A549 (cell line): Measurements from ENCODE around the gene TMUB2. TPM values are rescaled to one million over a fixed set of nuclear protein-coding genes. Genes with fewer than 3 reads are reported as not detected.

ENCODE experiments used
- ATAC-seq, 2 experiments: fragments of 200-7000 bp in 1 of 2; fragments of >200 bp in 1 of 2; cut with Nextera tagmentation in 1 of 2; cut with Tn5 transposase in 1 of 2; 3 replicates each; pipeline versions ENCODE4 v1.8.0 to v1.9.1; 2018 to 2020; ENCODE audit warnings: mild to moderate bottlenecking in 1 of 2, moderate library complexity in 1 of 2
- CTCF ChIA-PET: fragments of 300-600 bp; sonication (Branson Sonifier 250); formaldehyde crosslinking; extraction: SDS; loops from one replicate; lab custom pipeline; 2021; ENCODE audit warnings: antibody characterized with exemption, inconsistent platforms; lab: Yijun Ruan, JAX
- POLR2A ChIA-PET: fragments of 350-600 bp; formaldehyde crosslinking; extraction: SDS; loops from one replicate; lab custom pipeline; 2021; ENCODE audit warnings: antibody characterized with exemption, inconsistent platforms; lab: Yijun Ruan, JAX
- DNase-seq, 2 experiments: peaks; one replicate each; pipeline versions ENCODE4 v3.0.0 to v3.0.0-alpha.2; 2011 to 2016; ENCODE audit warnings: low read depth in 1 of 2, low spot score in 1 of 2
- FAIRE-seq: peaks from 2 replicates; lab custom pipeline; 2011; peaks lifted over from hg19 to GRCh38; lab: Jason Lieb, UNC
- H3K27ac ChIP-seq, 2 experiments: fragments of >200 bp; sonication (Bioruptor Twin); formaldehyde crosslinking; 3 replicates each; pipeline ENCODE4 v1.5.1; 2016 to 2017
- H3K4me1 ChIP-seq: fragments of >200 bp; sonication (Bioruptor Twin); formaldehyde crosslinking; 3 replicates; pipeline ENCODE4 v1.6.1; 2016
- H3K4me2 ChIP-seq: fragments of >200 bp; sonication (Bioruptor Twin); formaldehyde crosslinking; 3 replicates; pipeline ENCODE4 v1.6.1; 2016
- H3K4me3 ChIP-seq: fragments of >200 bp; sonication (Bioruptor Twin); formaldehyde crosslinking; 3 replicates; pipeline ENCODE4 v1.5.1; 2016
- H3K9me3 ChIP-seq: fragments of >200 bp; sonication (Bioruptor Twin); formaldehyde crosslinking; 3 replicates; pipeline ENCODE4 v1.6.1; 2016
- BHLHE40 ChIP-seq: IDR thresholded peaks from 2 replicates; pipeline ENCODE4 v1.6.1; 2012; ENCODE audit warnings: low read depth, low read length, inconsistent platforms
- CHD4 ChIP-seq: fragments of 200-600 bp; sonication (generic); IDR thresholded peaks from 2 replicates; pipeline ENCODE4 v1.6.1; 2016; ENCODE audit warnings: antibody characterized with exemption, mild to moderate bottlenecking, borderline replicate concordance
- CTCF ChIP-seq: fragments of >200 bp; sonication (Bioruptor Twin); formaldehyde crosslinking; IDR thresholded peaks from 3 replicates; pipeline ENCODE4 v1.5.1; 2016
- FOSB ChIP-seq: fragments of 250-450 bp; sonication (Bioruptor Pico); IDR thresholded peaks from 2 replicates; pipeline ENCODE4 v1.5.0; 2020; ENCODE audit warnings: mild to moderate bottlenecking, moderate library complexity
- HDAC2 ChIP-seq: fragments of 200-600 bp; sonication (generic); IDR thresholded peaks from 2 replicates; pipeline ENCODE4 v1.6.1; 2016
- HES2 ChIP-seq: fragments of >200 bp; sonication (Bioruptor Twin); formaldehyde crosslinking; IDR thresholded peaks from 2 replicates; pipeline ENCODE4 v1.6.1; 2016
- HEYL ChIP-seq: fragments of 250-450 bp; sonication (Bioruptor Pico); IDR thresholded peaks from 2 replicates; pipeline ENCODE4 v1.8.0; 2021; ENCODE audit warnings: mild to moderate bottlenecking, moderate library complexity
- HOXB5 ChIP-seq: fragments of 250-450 bp; sonication (Bioruptor Pico); IDR thresholded peaks from 2 replicates; pipeline ENCODE4 v1.5.0; 2020; ENCODE audit warnings: mild to moderate bottlenecking, moderate library complexity
- JUNB ChIP-seq: fragments of >200 bp; sonication (Bioruptor Twin); formaldehyde crosslinking; IDR thresholded peaks from 2 replicates; pipeline ENCODE4 v1.6.1; 2016
- KDM1A ChIP-seq: fragments of 200-600 bp; sonication (generic); IDR thresholded peaks from 2 replicates; pipeline ENCODE4 v1.6.1; 2016; ENCODE audit warnings: low read depth, mild to moderate bottlenecking
- KDM5A ChIP-seq: fragments of 200-600 bp; sonication (generic); IDR thresholded peaks from 2 replicates; pipeline ENCODE4 v1.6.1; 2016; ENCODE audit warnings: antibody characterized with exemption, mild to moderate bottlenecking
- MAFK ChIP-seq: fragments of 450-650 bp; IDR thresholded peaks from 2 replicates; pipeline ENCODE4 v1.6.1; 2014; ENCODE audit not compliant: partially characterized antibody
- MAZ ChIP-seq: fragments of 150-350 bp; IDR thresholded peaks from 2 replicates; pipeline ENCODE4 v1.6.1; 2014; ENCODE audit warnings: antibody characterized with exemption, low read depth, low read length, borderline replicate concordance
- PBX3 ChIP-seq: IDR thresholded peaks from 2 replicates; pipeline ENCODE4 v1.6.1; 2012
- POLR2AphosphoS2 ChIP-seq: conservative IDR thresholded peaks from 2 replicates; pipeline ENCODE4 v1.6.1; 2012; ENCODE audit warnings: low read length, improper control_type of control experiment, inconsistent platforms
- REST ChIP-seq: fragments of 200-600 bp; sonication (generic); IDR thresholded peaks from 2 replicates; pipeline ENCODE4 v1.6.1; 2016; ENCODE audit warnings: antibody characterized with exemption, mild to moderate bottlenecking, moderate library complexity
- RNF2 ChIP-seq: fragments of 200-600 bp; sonication (generic); IDR thresholded peaks from 2 replicates; pipeline ENCODE4 v1.6.1; 2016; ENCODE audit warnings: low read depth, mild to moderate bottlenecking, antibody characterized with exemption, moderate library complexity, borderline replicate concordance
- TFCP2L1 ChIP-seq: fragments of 250-450 bp; sonication (Bioruptor Pico); IDR thresholded peaks from 2 replicates; pipeline ENCODE4 v1.5.0; 2021; ENCODE audit warnings: mild to moderate bottlenecking
- WGBS: methylation state at CpG from one replicate; pipeline ENCODE4 v1.1.6; 2017; ENCODE audit errors: missing lambda C conversion rate; 5-methylcytosine and 5-hydroxymethylcytosine counted together
- polyA plus RNA-seq, 4 experiments: library from polyadenylated mRNA; depleted of rRNA in 3 of 4; stranded (reverse); fragments of >200 nt; fragmentation: RNase III in 1 of 4; extraction: RNeasy Plus Mini Kit Qiagen cat#74134 plus additional on column Dnase treatment in 1 of 4; gene quantifications; 2 replicates in 3 of 4; 3 replicates in 1 of 4; pipeline ENCODE4 v1.2.3, GENCODE V29; 2011 to 2017

The TMUB2 gene
- polyA plus RNA-seq, 2 of the 4 experiments (the other 2 are of a cell fraction): 36.2 to 42.0 TPM

GRCh38 chr17:44149750-44150329 is 36.9 kb upstream of the TMUB2 start:
- POLR2A ChIA-PET: interaction anchor here (1.4 kb wide), 1 partner anchor 37 kb away, joined by 3 read pairs; the partner anchor contains the start of gene TMUB2
- Histone ChIP-seq H3K27ac (no peak overlapping the region), H3K4me1 (0 out of 3 replicates have a peak, but pooled peaks cover 3% of the 10 kb centered on the region), H3K9me3 (no peaks in the 10 kb centered on the region), H3K4me2 (no peak overlapping the region), H3K4me3 (no peak overlapping the region)
- WGBS: 96% methylated on average over 4 of the region's 4 CpGs
- CTCF ChIA-PET: interaction anchor here (0.9 to 13.3 kb wide), 8 partner anchors 9 to 111 kb away, joined by 3 to 159 read pairs (median 13); partner anchors contain the start of genes ASB16, HDAC5 and HROB
- TF ChIP-seq POLR2AphosphoS2 (no peak), MAZ (no peak), FOSB (CRISPR knock-in tag) (no peak), RNF2 (no peak), MAFK (no peak), KDM5A (no peak), HES2 (no peak), HOXB5 (CRISPR knock-in tag) (no peak), BHLHE40 (no peak), KDM1A (no peak)
- ATAC-seq (no peak), DNase-seq (no peak), FAIRE-seq (no peak)

- Histone ChIP-seq H3K4me3 (no peak overlapping the region), H3K27ac (peak overlapping the region; percentile 45 to 65; a peak in 4 of 6 replicates), H3K9me3 (no peaks in the 10 kb centered on the region), H3K4me1 (no peaks in the 10 kb centered on the region), H3K4me2 (no peak overlapping the region)
- no peak for DNase-seq
- no peak for FAIRE-seq
- POLR2A ChIA-PET: no interaction called here
- ATAC-seq: no peak
- WGBS: 99% methylated on average over 4 of the region's 4 CpGs
- TF ChIP-seq HEYL: no peak
- no peak for TF ChIP-seq BHLHE40
- TF ChIP-seq CHD4: no peak
- no peak for TF ChIP-seq REST
- TF ChIP-seq TFCP2L1 (CRISPR knock-in tag): no peak
- TF ChIP-seq HDAC2: no peak
- TF ChIP-seq CTCF: no peak
- TF ChIP-seq HOXB5 (CRISPR knock-in tag): no peak
- no peak for TF ChIP-seq HES2
- CTCF ChIA-PET: interaction anchor here (1.9 to 8.3 kb wide), 5 partner anchors 12 to 69 kb away, joined by 6 to 88 read pairs (median 33); partner anchors contain the start of genes ASB16 and HROB
These were observed 33.9 kb upstream of the TMUB2 start for GRCh38 chr17:44152875-44153274.

GRCh38 chr17:44155488-44155887 is 31.3 kb upstream of the TMUB2 start:
- FAIRE-seq (no peak), ATAC-seq (no peak; a peak in 3 of 6 replicates), DNase-seq (no peak)
- no peak overlapping the region for H3K4me3 ChIP-seq
- no peaks in the 10 kb centered on the region for H3K4me1 ChIP-seq
- H3K4me2 ChIP-seq: no peak overlapping the region
- H3K9me3 ChIP-seq: no peaks in the 10 kb centered on the region
- CTCF ChIA-PET: interaction anchor here (1.0 to 8.3 kb wide), 7 partner anchors 14 to 176 kb away, joined by 3 to 88 read pairs (median 6); partner anchors contain the start of genes ASB16 and HROB
- TF ChIP-seq POLR2AphosphoS2 (peak; percentile 72; the same call in 1 of the 2 replicates), PBX3 (no peak), JUNB (no peak)
- POLR2A ChIA-PET: no interaction called here
- no peak overlapping the region for H3K27ac ChIP-seq
- 96% methylated on average over 2 of the region's 2 CpGs for WGBS
